ENCODE data around the gene CPNE5.

Gene CPNE5

GRCh38 chr6:36807143-36807542 lies 32.1 kb downstream of the CPNE5 start:
- H3K4me3 ChIP-seq (ENCODE audit: low read depth, low read length), result no peak overlapping the region
- no peak for DNase-seq (ENCODE audit: low read depth)
- TF ChIP-seq, protein P1, sequence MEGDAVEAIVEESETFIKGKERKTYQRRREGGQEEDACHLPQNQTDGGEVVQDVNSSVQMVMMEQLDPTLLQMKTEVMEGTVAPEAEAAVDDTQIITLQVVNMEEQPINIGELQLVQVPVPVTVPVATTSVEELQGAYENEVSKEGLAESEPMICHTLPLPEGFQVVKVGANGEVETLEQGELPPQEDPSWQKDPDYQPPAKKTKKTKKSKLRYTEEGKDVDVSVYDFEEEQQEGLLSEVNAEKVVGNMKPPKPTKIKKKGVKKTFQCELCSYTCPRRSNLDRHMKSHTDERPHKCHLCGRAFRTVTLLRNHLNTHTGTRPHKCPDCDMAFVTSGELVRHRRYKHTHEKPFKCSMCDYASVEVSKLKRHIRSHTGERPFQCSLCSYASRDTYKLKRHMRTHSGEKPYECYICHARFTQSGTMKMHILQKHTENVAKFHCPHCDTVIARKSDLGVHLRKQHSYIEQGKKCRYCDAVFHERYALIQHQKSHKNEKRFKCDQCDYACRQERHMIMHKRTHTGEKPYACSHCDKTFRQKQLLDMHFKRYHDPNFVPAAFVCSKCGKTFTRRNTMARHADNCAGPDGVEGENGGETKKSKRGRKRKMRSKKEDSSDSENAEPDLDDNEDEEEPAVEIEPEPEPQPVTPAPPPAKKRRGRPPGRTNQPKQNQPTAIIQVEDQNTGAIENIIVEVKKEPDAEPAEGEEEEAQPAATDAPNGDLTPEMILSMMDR (IDR thresholded peaks at IDR 0.05; ENCODE audit: insufficient read depth, low read depth, low read length, missing control alignments), result no peak

- H3K4me3 ChIP-seq (ENCODE audit: low read depth, low read length), result no peak overlapping the region
- no peak for DNase-seq (ENCODE audit: low read depth)
- TF ChIP-seq, protein P1 (IDR thresholded peaks at IDR 0.05; ENCODE audit: insufficient read depth, low read depth, low read length, missing control alignments), result no peak
Observed at GRCh38 chr6:36805917-36806316, 33.3 kb downstream of the CPNE5 start.

- no peak overlapping the region for H3K4me3 ChIP-seq (ENCODE audit: low read depth, low read length)
- TF ChIP-seq, protein P1 (IDR thresholded peaks at IDR 0.05; ENCODE audit: insufficient read depth, low read depth, low read length, missing control alignments), result no peak
- DNase-seq (ENCODE audit: low read depth), result no peak
Observed at GRCh38 chr6:36805096-36805797, 34.0 kb downstream of the CPNE5 start.

DNA sequence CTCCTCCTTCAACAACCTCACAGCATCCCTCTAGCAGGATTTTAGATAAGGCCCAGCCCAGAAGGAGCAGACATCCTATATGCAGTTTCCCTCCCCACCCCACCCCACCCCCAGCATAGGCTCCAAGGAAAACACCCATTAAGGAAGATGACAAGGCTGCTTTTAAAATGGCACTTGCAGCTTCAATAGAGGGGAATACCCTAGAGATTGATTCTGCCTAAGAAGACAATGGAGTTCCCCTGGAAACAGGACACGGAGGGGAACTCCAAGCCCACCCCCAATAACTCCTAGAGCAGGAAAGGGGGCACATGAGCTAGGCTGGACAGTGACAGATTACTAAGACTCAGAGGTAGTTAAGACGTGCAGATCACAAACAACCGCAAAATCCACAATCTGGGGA lies 34.7 kb downstream of the CPNE5 start:
- H3K4me3 ChIP-seq (ENCODE audit: low read depth, low read length), result no peak overlapping the region
- no peak for DNase-seq (ENCODE audit: low read depth)
- TF ChIP-seq, protein P1 (IDR thresholded peaks at IDR 0.05; ENCODE audit: insufficient read depth, low read depth, low read length, missing control alignments), result no peak

- H3K4me3 ChIP-seq (ENCODE audit: low read depth, low read length), result no peak overlapping the region
- TF ChIP-seq, protein P1 (IDR thresholded peaks at IDR 0.05; ENCODE audit: insufficient read depth, low read depth, low read length, missing control alignments), result no peak
Observed at GRCh38 chr6:36803908-36804307, 35.3 kb downstream of the CPNE5 start.

GRCh38 chr6:36803482-36803881 lies 35.8 kb downstream of the CPNE5 start:
- TF ChIP-seq, protein P1 (IDR thresholded peaks at IDR 0.05; ENCODE audit: insufficient read depth, low read depth, low read length, missing control alignments), result no peak

More at GRCh38 chr6:36803908-36804307, 35.3 kb downstream of the CPNE5 start:
- no peak for DNase-seq (ENCODE audit: low read depth)

More at GRCh38 chr6:36803482-36803881, 35.8 kb downstream of the CPNE5 start:
- H3K4me3 ChIP-seq (ENCODE audit: low read depth, low read length), result no peak overlapping the region
- DNase-seq (ENCODE audit: low read depth), result no peak

Measured in GM12865 (cell line).